NOMO-1 treated with DMSO at 0.1 percent for 48 hours (cell line): Measurements from ENCODE around the gene MAML3.
A peak's percentile ranks its signal among the peaks of the same experiment; 100 is the strongest.

Experiments used
- DNase-seq: peaks from one replicate; lab custom pipeline; 2025; ENCODE audit not compliant: unreplicated experiment; lab: John Stamatoyannopoulos, UW

Gene MAML3

DNA sequence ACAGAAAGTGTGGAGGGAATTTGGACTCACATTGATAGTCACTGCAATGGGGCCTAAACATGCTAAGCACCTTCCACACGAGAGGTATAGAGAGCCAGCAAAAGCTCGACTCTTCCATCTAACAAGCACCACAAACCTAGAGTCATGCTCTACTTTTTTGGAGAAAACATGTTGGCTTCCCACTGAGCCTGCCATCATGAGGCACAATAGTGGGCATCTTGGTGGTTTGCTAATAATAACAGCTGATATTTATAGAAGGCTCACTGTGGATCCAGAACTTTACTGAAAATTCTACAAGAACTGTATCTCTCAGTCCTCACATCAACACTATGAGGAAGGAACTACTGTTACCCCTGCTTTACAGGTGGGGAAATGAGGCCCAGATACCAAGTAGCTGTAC lies 26.6 kb downstream of the MAML3 start:
- no peak for DNase-seq

DNA sequence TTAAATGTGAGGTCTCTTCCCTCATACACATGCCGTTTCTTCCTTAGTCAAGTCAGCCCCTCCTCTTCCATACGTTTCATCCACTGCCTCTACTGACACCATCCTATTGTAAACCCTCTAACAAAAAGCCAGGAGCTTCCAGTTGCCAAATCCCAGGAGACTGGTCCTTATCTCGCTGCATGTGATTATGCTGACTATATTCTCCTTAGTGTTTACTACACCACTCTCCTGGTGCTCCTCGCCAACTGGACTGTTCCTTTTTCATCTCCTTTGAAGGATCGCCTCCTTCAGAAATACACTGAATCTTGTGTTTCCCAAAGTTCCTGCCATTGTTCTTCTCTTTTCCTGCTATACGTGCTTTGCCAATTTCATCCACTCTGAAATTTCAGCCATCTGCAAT lies 27.7 kb downstream of the MAML3 start:
- no peak for DNase-seq

DNA sequence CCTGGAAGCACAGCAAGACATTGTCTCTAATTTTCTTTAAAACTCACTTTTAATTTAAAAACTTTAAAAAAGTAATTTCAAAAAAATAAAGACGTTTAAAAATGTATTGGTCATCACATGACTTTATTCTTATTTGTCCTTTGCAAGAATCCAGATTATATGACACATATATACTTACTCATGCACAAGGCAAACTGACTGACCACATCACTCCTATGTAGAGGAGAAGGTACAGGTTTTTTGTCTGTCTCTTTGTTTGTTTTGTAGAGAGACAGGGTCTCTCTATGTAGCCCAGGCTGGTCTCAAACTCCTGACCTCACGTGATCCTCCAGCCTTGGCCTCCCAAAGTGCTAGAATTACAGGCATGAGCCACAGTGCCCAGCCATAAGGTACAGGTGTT lies 28.6 kb downstream of the MAML3 start:
- DNase-seq = no peak

DNA sequence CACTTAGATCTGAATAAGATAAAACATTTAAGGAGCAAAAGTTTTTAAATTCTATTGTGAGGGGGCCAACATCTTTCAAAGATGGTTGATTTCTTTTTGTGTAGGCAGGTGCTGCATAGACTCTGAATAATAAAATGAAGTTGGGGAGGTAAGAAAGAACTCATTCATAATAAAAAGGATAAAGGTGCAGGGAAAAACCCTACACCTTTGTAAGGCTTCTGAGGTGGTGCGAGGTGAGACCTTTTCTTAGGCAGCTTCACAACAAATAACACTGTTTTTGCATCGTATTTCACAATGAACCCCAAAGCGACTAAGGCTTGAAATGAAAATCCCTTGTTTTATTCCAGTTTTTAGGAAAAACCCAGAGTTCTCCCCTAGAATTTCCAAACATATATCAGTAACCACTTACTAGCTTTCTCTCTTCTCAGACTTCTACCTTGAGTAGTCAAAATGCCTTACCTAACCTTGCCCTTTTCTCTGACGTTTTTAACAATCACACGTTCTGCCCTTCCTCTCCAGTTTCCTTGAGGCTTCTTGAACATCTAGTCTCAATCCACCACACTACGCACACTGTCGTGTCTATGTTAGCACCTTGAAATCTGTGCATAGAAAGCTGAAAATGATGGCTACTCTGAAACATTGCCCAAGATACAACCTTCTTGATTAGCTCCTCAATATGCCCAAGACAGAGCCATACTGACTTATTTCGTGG lies 30.2 kb downstream of the MAML3 start:
- DNase-seq = no peak

DNA sequence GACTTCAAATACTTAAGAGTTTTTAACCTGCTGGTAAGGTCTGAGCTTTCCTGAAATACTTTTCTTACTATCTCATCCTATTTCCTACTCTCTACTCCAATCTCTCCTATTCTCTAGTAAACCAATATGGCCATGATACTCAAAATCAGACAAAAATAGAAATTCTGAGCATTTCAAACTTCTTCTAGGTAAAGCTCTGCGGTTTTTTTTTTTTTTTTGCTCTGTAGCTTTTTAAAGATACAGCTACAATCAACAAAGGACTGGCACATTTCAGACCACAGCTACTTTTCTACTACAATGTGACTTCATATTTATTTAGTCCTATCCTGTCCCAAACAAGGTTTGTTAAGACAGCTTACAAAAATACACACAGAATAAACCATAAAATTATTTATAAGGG lies 31.1 kb downstream of the MAML3 start:
- no peak for DNase-seq

GRCh38 chr4:140121646-140122045 lies 32.3 kb downstream of the MAML3 start:
- no peak for DNase-seq

DNA sequence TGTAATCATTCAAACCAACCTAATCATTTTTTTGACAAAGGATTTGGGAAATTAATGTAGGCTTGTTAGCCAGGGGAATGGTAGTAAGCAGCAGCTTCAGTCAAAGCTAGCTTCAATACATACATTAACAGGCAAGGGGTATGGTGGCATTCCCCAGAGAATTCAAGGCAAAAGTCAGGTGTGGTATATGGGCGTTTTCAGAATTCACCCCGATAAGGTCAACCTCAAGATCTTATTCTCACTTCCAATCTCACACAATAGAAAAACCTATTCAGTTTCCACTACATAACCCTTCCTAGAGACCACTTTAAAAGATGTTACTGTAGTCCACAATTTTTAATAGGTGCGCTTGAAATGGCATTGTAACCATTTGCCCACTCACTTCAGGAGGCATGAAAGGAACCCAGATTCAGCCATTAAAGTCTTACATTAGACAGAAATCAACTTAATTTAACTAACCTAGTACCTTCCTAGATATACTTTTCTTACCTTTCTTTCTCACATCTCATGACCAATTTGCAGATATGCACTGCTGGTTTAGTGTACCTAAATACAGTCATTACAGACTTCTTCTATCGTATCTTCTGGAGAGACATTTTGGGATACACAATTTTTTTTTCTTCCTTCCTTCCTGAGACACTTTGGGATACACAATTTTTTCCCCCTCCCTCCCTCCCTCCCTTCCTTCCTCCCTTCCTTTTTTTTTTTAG lies 34.9 kb downstream of the MAML3 start:
- no peak for DNase-seq

GRCh38 chr4:140117947-140118346 lies 36.0 kb downstream of the MAML3 start:
- no peak for DNase-seq

GRCh38 chr4:140116442-140117104 lies 37.4 kb downstream of the MAML3 start:
- DNase-seq = peak; percentile 23

DNA sequence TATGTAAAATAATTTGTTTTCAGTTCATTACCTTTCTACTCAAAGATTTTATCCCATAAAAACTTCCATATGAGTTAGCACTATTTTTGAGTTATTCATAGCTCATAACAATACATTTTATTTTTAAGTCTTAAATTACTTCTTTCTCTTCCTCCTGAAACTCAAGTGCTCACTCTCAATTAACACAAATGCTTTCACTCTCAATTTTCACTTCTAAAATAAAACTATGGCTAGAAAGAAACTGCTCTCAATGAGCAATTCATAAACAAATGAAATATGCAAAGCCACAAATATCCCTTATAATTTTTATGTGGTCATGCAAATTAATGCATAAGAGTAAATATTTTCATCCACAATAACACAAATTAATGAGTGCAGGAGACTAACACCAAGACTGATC lies 38.8 kb downstream of the MAML3 start:
- DNase-seq = no peak

DNA sequence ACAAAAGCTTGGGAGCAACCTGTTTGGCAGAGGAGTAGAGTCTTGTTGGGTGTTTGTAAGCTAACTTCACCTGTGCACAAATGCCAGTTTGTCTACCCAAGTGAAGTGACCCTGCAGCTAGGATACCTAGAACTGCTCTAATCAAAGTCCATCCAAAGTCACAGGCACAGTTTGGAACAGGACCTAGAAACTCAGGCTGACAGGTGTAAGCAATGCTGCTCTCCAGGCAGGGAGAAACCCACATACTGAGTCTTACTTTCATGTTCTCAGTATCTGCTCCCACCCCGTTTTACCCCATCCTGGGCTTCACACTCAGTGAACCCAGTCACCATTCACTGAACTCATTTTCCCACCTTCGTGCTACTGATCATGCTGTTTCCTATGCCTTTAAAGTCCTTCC lies 40.3 kb downstream of the MAML3 start:
- DNase-seq = no peak

DNA sequence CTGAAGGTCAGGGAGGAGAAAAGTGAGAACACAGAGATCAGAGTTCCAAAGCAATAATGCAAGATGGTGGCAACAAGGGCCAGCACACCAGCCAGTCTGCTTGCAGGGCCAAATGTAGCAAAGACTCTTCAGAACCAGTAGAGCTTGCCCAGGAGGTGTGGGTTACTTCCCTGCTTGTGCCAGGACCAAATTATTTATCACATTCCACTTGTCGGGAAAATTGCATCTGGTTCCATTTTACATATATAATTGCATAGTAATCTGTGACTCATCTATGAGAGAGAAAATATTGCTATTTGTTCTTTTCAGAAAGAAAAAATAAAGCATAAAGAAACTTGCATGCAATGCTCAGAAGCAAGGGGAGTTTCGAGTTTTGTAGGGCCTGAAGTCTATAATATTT lies 41.4 kb downstream of the MAML3 start:
- no peak for DNase-seq

DNA sequence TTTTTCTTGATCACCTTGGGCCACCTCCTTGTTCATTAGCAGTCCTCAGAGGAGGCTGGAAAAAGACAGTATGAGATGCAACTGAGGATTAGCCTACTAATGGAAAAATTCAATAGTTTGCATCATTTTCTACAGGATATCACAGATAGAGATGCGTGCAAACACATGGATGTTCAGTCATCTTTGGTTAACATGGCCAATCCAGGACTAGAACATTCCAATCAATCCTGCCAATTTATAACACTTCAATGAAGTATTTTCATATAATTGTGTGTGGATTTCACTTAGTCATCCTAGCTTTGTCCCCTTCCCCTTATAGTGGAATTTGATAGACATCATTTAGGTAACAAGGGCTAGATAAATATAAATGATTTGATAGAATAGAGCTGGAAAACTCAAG lies 42.7 kb downstream of the MAML3 start:
- no peak for DNase-seq

DNA sequence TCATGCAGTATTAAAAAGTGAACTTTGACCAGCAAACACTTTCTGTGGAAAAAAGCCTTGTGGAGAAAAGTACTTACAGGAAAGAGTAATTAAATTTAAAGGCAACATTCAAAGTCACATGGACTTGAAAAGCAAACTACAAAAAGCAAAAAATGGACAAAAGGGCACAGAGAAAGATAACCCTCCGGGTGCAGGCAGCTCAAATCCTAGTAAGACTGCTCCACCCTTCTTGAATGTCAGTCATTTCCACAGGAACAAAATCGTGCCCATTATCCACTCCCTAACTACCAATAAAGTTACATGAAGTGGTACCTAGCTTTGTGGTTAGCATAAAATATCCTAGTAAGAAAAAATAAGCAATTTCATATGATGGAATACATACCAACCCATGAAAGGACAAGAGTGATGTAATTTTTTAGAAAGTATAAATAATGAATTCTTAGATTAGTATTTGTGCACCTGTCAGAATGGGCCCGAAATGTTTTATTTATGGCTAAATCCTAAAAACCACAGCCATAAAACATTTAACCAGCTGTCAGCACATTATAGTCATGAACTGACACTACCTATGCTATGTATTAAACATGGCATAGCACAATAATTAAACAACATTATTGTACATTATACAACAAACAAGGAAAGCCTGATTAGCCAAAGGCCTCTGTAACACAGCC lies 43.3 kb downstream of the MAML3 start:
- no peak for DNase-seq

- no peak for DNase-seq
Measured at GRCh38 chr4:140109737-140110136, 44.2 kb downstream of the MAML3 start.

DNA sequence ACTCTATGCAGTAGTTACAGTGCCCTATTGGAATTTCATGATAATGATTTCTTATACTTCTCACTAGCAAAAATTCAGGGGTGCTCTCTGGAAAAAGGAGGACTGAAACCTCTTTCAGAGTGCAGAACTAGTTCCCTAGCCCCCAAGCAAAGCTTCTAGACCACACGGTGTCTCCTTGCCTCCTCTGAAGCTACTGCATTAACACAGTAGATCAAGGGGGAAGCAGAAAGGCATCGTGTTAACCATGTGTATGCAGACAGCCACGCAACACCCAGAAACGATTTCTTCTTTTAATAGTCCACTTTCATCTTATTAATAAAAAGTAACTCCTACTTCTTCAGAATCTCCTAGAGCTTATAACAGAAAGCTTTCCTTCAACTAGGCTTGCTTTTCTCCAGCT lies 44.7 kb downstream of the MAML3 start:
- no peak for DNase-seq

- DNase-seq = no peak
Measured at GRCh38 chr4:140108713-140109230, 45.2 kb downstream of the MAML3 start.

- DNase-seq = no peak
Measured at GRCh38 chr4:140108243-140108642, 45.7 kb downstream of the MAML3 start.

DNA sequence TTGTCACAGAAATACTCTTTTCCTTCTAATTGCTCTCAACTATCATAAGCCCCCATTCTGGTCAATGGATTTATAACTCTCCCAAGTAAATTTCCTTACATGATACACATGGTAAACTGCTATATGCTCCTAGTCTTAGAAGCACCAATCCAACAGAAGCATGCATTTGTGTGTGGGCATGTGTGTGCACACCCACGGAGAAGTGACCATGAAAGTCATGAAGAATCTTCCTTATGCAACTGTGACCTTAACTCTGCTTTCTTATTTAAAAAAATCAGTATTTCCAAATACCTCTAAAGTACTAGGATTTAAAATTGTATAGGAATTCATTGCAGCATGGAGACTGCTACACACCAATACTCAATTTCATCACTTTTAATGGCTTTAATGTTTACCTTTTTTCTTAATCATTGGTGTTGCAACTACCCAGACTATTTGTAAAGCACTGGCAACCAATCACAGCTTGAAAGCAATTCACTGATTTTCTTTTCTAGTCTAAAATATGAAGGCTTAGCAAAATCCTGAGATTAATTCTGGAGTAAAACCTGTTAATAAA lies 47.6 kb downstream of the MAML3 start:
- no peak for DNase-seq

DNA sequence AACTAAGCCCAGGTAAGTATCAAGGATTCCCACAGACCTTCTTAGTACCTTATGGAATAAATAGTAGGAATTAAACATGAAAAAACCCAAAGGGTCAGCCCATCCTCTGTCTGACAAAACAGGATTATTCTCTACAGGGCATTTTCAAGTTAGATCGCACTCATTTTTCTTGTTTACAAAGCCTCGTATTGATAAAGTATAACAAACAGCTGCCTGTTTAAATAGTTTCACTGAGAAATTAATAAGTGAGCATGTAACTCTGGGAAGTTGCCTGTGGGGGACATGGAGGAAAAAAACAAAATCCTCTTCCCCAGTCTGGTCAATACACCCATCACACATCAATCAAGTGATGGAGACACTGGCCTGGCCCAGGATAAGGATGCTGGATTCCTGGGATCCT lies 48.5 kb downstream of the MAML3 start:
- DNase-seq = no peak

- peak; percentile 37 for DNase-seq
Measured at GRCh38 chr4:140103676-140104075, 50.3 kb downstream of the MAML3 start.
